Panc1 (cell line): Measurements from ENCODE around the gene ZNF154.
"Not testable (repeated sequence)": the region's sequence is repeated elsewhere in the genome, so short reads cannot be mapped to it uniquely, and the experiment has no call there.

ENCODE experiments used
- TF ChIP-seq, protein P1 (sequence below): fragments of 450-650 bp; IDR thresholded peaks from 2 replicates; pipeline ENCODE4 v1.5.1; 2017; ENCODE audit warnings: mild to moderate bottlenecking
- TF ChIP-seq, protein P2 (sequence below), 2 experiments: IDR thresholded peaks; 2 replicates each; pipeline ENCODE4 v1.6.1; 2011 to 2012; ENCODE audit warnings: low read depth in 2 of 2, control low read depth in 1 of 2, low read length in 1 of 2, mild to moderate bottlenecking in 1 of 2, moderate library complexity in 1 of 2; ENCODE audit not compliant: insufficient read depth in 1 of 2

DNA sequence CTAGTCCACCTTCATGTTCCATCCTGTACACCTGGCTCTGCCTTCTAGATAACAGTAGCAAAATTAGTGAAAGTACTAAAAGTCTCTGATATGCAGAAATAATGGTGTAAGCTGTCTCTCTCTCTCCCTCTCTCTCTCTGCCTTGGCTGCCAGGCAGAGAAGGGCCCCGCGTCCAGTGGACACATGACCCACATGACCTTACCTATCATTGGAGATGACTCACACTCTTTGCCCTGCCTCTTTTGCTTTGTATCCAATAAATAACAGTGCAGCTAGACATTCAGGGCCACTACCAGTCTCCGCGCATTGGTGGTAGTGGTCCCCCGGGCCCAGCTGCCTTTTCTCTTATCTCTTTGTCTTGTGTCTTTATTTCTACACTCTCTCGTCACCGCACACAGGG is 29.8 kb upstream of the ZNF154 start:
- TF ChIP-seq, protein P1, sequence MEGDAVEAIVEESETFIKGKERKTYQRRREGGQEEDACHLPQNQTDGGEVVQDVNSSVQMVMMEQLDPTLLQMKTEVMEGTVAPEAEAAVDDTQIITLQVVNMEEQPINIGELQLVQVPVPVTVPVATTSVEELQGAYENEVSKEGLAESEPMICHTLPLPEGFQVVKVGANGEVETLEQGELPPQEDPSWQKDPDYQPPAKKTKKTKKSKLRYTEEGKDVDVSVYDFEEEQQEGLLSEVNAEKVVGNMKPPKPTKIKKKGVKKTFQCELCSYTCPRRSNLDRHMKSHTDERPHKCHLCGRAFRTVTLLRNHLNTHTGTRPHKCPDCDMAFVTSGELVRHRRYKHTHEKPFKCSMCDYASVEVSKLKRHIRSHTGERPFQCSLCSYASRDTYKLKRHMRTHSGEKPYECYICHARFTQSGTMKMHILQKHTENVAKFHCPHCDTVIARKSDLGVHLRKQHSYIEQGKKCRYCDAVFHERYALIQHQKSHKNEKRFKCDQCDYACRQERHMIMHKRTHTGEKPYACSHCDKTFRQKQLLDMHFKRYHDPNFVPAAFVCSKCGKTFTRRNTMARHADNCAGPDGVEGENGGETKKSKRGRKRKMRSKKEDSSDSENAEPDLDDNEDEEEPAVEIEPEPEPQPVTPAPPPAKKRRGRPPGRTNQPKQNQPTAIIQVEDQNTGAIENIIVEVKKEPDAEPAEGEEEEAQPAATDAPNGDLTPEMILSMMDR = not testable (repeated sequence)
- TF ChIP-seq, protein P2, sequence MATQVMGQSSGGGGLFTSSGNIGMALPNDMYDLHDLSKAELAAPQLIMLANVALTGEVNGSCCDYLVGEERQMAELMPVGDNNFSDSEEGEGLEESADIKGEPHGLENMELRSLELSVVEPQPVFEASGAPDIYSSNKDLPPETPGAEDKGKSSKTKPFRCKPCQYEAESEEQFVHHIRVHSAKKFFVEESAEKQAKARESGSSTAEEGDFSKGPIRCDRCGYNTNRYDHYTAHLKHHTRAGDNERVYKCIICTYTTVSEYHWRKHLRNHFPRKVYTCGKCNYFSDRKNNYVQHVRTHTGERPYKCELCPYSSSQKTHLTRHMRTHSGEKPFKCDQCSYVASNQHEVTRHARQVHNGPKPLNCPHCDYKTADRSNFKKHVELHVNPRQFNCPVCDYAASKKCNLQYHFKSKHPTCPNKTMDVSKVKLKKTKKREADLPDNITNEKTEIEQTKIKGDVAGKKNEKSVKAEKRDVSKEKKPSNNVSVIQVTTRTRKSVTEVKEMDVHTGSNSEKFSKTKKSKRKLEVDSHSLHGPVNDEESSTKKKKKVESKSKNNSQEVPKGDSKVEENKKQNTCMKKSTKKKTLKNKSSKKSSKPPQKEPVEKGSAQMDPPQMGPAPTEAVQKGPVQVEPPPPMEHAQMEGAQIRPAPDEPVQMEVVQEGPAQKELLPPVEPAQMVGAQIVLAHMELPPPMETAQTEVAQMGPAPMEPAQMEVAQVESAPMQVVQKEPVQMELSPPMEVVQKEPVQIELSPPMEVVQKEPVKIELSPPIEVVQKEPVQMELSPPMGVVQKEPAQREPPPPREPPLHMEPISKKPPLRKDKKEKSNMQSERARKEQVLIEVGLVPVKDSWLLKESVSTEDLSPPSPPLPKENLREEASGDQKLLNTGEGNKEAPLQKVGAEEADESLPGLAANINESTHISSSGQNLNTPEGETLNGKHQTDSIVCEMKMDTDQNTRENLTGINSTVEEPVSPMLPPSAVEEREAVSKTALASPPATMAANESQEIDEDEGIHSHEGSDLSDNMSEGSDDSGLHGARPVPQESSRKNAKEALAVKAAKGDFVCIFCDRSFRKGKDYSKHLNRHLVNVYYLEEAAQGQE (IDR thresholded peaks at IDR 0.05; ENCODE audit: insufficient read depth in 1 of 2, low read depth in 2 of 2, low read length in 1 of 2) = not testable (repeated sequence)
